ENCODE results near the gene LANCL2.
A peak's percentile ranks its signal among the peaks of the same experiment; 100 is the strongest.

LANCL2 gene

GRCh38 chr7:55427342-55427741 lies 62.2 kb downstream of the LANCL2 start:
- TF ChIP-seq CTCF (IDR thresholded peaks at IDR 0.05), result no peak

GRCh38 chr7:55427800-55428199 lies 62.7 kb downstream of the LANCL2 start:
- no peak for TF ChIP-seq CTCF (IDR thresholded peaks at IDR 0.05)

GRCh38 chr7:55429835-55430499 lies 64.8 kb downstream of the LANCL2 start:
- no peak for TF ChIP-seq CTCF (IDR thresholded peaks at IDR 0.05)

GRCh38 chr7:55431898-55432297 lies 66.8 kb downstream of the LANCL2 start:
- no peak for TF ChIP-seq CTCF (IDR thresholded peaks at IDR 0.05)

- TF ChIP-seq CTCF (IDR thresholded peaks at IDR 0.05), result no peak
Observed at GRCh38 chr7:55432506-55432905, 67.4 kb downstream of the LANCL2 start.

GRCh38 chr7:55432939-55433784 lies 68.0 kb downstream of the LANCL2 start:
- peak; percentile 78 for TF ChIP-seq CTCF (IDR thresholded peaks at IDR 0.05)

GRCh38 chr7:55435466-55435865 lies 70.3 kb downstream of the LANCL2 start:
- no peak for TF ChIP-seq CTCF (IDR thresholded peaks at IDR 0.05)

All from LNCAP (cell line).